Spleen (tissue), 7 donors: ENCODE results near the gene CD19.

ENCODE experiments used
- CTCF ChIP-seq, 11 experiments: fragments of 200-600 bp in 7 of 11; fragments of 450-650 bp in 4 of 11; sonication (generic) in 4 of 11; IDR thresholded peaks in 8 of 11; conservative IDR thresholded peaks in 3 of 11; 1 replicate in 7 of 11; 2 replicates in 4 of 11; pipeline versions ENCODE4 v1.4.0 to v1.8.0; 2016 to 2021; ENCODE audit warnings: antibody characterized with exemption in 11 of 11, inconsistent platforms in 4 of 11, mild to moderate bottlenecking in 1 of 11
- POLR2A ChIP-seq, 3 donors: fragments of 450-650 bp; IDR thresholded peaks; one replicate each; pipeline ENCODE4 v1.5.1; 2017; ENCODE audit warnings: antibody characterized with exemption in 3 of 3, mild to moderate bottlenecking in 1 of 3
- POLR2AphosphoS5 ChIP-seq, 3 donors: sonication (generic); formaldehyde crosslinking; IDR thresholded peaks; one replicate each; pipeline ENCODE4 v1.5.1; 2017; ENCODE audit warnings: antibody characterized with exemption in 3 of 3
- donor health status: DM: no; HTN: no; CAD: no; lungs with moderate emphysema.
- donor health status: DM: no; HTN: no; CAD: no.
- donor health status: DM: no; HTN: no; CAD: no.

GRCh38 chr16:28910086-28911031, 21.4 kb upstream of the CD19 start:
- TF ChIP-seq POLR2A (IDR thresholded peaks at IDR 0.05), result no peak
- peak in 2 of 3 donors; percentile 26 to 57 for TF ChIP-seq POLR2AphosphoS5 (IDR thresholded peaks at IDR 0.05)
- no peak for TF ChIP-seq CTCF (IDR thresholded peaks at IDR 0.05 in 8 of 11, conservative IDR thresholded peaks at IDR 0.05 in 3 of 11)
